ENCODE results near the gene WDR81. TPM values are rescaled to one million over a fixed set of nuclear protein-coding genes. Genes with fewer than 3 reads are reported as not detected.

The WDR81 gene
- polyA plus RNA-seq, 2 of the 4 experiments (the other 2 are of a cell fraction): 4.9 to 26.8 TPM

DNA sequence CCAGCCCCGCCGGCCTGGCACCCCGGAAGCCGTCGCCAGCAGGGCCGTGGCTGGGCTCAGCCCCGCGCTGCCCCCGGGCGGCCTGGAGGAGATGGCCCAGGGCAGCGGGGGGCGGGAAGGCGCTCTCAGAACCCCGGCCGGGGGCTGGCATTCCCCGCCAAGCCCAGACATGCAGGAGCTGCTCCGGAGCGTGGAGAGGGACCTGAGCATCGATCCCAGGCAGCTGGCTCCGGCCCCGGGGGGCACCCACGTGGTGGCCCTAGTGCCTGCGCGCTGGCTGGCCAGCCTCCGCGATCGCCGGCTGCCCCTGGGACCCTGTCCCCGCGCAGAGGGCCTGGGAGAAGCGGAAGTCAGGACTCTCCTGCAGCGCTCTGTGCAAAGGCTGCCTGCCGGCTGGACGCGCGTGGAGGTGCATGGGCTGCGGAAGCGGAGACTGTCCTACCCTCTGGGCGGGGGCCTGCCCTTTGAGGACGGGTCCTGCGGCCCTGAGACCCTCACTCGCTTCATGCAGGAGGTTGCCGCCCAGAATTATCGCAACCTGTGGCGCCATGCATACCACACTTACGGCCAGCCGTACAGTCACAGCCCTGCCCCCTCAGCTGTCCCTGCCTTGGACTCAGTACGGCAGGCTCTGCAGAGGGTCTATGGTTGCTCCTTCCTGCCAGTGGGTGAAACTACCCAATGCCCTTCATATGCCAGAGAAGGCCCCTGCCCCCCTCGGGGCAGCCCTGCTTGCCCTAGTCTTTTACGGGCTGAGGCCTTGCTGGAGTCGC is 551 bp downstream of the WDR81 start:
- 56% methylated on average over 27 of the region's 51 CpGs for WGBS (ENCODE audit: missing lambda C conversion rate)
- Histone ChIP-seq H3K4me1 (peaks cover 17% of the 10 kb centered on the region), H3K4me3 (peak overlapping the region; percentile 81), H3K9me3 (no peaks in the 10 kb centered on the region), H3K27ac (peak overlapping the region; percentile 93 to 95), H3K4me2 (peak overlapping the region; percentile 97)
- ATAC-seq: peak; percentile 70 to 76
- DNase-seq (ENCODE audit: low read depth in 1 of 2, low spot score in 1 of 2): no peak
- POLR2A ChIA-PET: interaction anchor here (1.0 to 2.2 kb wide), 7 partner anchors 9 to 104 kb away, joined by 3 to 7 read pairs (median 4); partner anchors contain the start of gene SMYD4
- no peak for FAIRE-seq
- CTCF ChIA-PET: interaction anchor here (0.8 to 23.8 kb wide), 6 partner anchors 8 to 140 kb away, joined by 3 to 591 read pairs (median 4); partner anchors contain the start of genes RILP and SERPINF1
- no peak for TF ChIP-seq BHLHE40 (IDR thresholded peaks at IDR 0.05; ENCODE audit: low read depth, low read length)
- TF ChIP-seq FOSB (CRISPR knock-in tag; IDR thresholded peaks at IDR 0.05): no peak
- no peak for TF ChIP-seq MAZ (IDR thresholded peaks at IDR 0.05; ENCODE audit: borderline replicate concordance, low read depth, low read length)
- TF ChIP-seq EP300 (IDR thresholded peaks at IDR 0.05): no peak
- TF ChIP-seq RFX5 (IDR thresholded peaks at IDR 0.05): no peak
- TF ChIP-seq, protein P1, sequence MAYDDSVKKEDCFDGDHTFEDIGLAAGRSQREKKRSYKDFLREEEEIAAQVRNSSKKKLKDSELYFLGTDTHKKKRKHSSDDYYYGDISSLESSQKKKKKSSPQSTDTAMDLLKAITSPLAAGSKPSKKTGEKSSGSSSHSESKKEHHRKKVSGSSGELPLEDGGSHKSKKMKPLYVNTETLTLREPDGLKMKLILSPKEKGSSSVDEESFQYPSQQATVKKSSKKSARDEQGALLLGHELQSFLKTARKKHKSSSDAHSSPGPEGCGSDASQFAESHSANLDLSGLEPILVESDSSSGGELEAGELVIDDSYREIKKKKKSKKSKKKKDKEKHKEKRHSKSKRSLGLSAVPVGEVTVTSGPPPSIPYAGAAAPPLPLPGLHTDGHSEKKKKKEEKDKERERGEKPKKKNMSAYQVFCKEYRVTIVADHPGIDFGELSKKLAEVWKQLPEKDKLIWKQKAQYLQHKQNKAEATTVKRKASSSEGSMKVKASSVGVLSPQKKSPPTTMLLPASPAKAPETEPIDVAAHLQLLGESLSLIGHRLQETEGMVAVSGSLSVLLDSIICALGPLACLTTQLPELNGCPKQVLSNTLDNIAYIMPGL (CRISPR knock-in tag; IDR thresholded peaks at IDR 0.05; ENCODE audit: borderline replicate concordance): no peak
- no peak for TF ChIP-seq PBX3 (IDR thresholded peaks at IDR 0.05)
- no peak for TF ChIP-seq E2F6 (IDR thresholded peaks at IDR 0.05; ENCODE audit: borderline replicate concordance, low read depth)
- peak; percentile 37; the same call in 1 of the 2 replicates for TF ChIP-seq USF2 (IDR thresholded peaks at IDR 0.05)
- 0 out of 2 replicates have a peak, but pooled peaks have one; percentile 35 for TF ChIP-seq TFCP2L1 (CRISPR knock-in tag; IDR thresholded peaks at IDR 0.05)
- no peak for TF ChIP-seq NFE2L2 (conservative IDR thresholded peaks at IDR 0.05; ENCODE audit: low read length)
- no peak for TF ChIP-seq REST (IDR thresholded peaks at IDR 0.05)
- TF ChIP-seq, protein P2, sequence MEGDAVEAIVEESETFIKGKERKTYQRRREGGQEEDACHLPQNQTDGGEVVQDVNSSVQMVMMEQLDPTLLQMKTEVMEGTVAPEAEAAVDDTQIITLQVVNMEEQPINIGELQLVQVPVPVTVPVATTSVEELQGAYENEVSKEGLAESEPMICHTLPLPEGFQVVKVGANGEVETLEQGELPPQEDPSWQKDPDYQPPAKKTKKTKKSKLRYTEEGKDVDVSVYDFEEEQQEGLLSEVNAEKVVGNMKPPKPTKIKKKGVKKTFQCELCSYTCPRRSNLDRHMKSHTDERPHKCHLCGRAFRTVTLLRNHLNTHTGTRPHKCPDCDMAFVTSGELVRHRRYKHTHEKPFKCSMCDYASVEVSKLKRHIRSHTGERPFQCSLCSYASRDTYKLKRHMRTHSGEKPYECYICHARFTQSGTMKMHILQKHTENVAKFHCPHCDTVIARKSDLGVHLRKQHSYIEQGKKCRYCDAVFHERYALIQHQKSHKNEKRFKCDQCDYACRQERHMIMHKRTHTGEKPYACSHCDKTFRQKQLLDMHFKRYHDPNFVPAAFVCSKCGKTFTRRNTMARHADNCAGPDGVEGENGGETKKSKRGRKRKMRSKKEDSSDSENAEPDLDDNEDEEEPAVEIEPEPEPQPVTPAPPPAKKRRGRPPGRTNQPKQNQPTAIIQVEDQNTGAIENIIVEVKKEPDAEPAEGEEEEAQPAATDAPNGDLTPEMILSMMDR (IDR thresholded peaks at IDR 0.05): peak; percentile 21; the same call in 1 of the 3 replicates
- no peak for TF ChIP-seq EHMT2 (IDR thresholded peaks at IDR 0.05; ENCODE audit: low read depth)
- 0 out of 2 replicates have a peak, but pooled peaks have one; percentile 3 for TF ChIP-seq PHF8 (IDR thresholded peaks at IDR 0.05; ENCODE audit: borderline replicate concordance, low read depth)
- no peak for TF ChIP-seq RAD21 (conservative IDR thresholded peaks at IDR 0.05 in 1 of 2, IDR thresholded peaks at IDR 0.05 in 1 of 2)
- TF ChIP-seq HDAC2 (IDR thresholded peaks at IDR 0.05): no peak
- TF ChIP-seq HOXB13 (CRISPR knock-in tag; IDR thresholded peaks at IDR 0.05; ENCODE audit: low read depth): no peak
- TF ChIP-seq ZFP36 (IDR thresholded peaks at IDR 0.05; ENCODE audit: borderline replicate concordance, partially characterized antibody): no peak
- TF ChIP-seq POLR2AphosphoS2 (conservative IDR thresholded peaks at IDR 0.05; ENCODE audit: low read length): no peak
- no peak; the same call in 2 of the 3 replicates for TF ChIP-seq SMC3 (IDR thresholded peaks at IDR 0.05)
- no peak for TF ChIP-seq NR3C1 (IDR thresholded peaks at IDR 0.05)
- TF ChIP-seq CBX2 (IDR thresholded peaks at IDR 0.05; ENCODE audit: borderline replicate concordance, low read depth): no peak
- TF ChIP-seq ATOH8 (CRISPR knock-in tag; IDR thresholded peaks at IDR 0.05; ENCODE audit: low read depth): no peak
- TF ChIP-seq EHF (CRISPR knock-in tag; IDR thresholded peaks at IDR 0.05): no peak
- TF ChIP-seq, protein P3, sequence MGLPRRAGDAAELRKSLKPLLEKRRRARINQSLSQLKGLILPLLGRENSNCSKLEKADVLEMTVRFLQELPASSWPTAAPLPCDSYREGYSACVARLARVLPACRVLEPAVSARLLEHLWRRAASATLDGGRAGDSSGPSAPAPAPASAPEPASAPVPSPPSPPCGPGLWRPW (IDR thresholded peaks at IDR 0.05): no peak
- no peak for TF ChIP-seq ZC3H11A (IDR thresholded peaks at IDR 0.05)

Measured in A549 (cell line).